ENCODE data around the gene HOXB7.

Gene HOXB7

GRCh38 chr17:48636177-48637018, 25.6 kb upstream of the HOXB7 start:
- peak; percentile 89 for DNase-seq

- peak; percentile 42 for DNase-seq
Measured at GRCh38 chr17:48634493-48635208, 23.8 kb upstream of the HOXB7 start.

GRCh38 chr17:48633266-48633677, 22.5 kb upstream of the HOXB7 start:
- peak; percentile 28 for DNase-seq

- DNase-seq = peak; percentile 44
Measured at GRCh38 chr17:48632579-48633265, 21.9 kb upstream of the HOXB7 start.

- peak; percentile 18 for DNase-seq
Measured at GRCh38 chr17:48631693-48632578, 21.1 kb upstream of the HOXB7 start.

GRCh38 chr17:48630925-48631692, 20.3 kb upstream of the HOXB7 start:
- no peak for DNase-seq

- no peak for DNase-seq
Measured at GRCh38 chr17:48630009-48630924, 19.4 kb upstream of the HOXB7 start.

- no peak for DNase-seq
Measured at GRCh38 chr17:48629411-48629759, 18.6 kb upstream of the HOXB7 start.

GRCh38 chr17:48628649-48629410, 18.0 kb upstream of the HOXB7 start:
- no peak for DNase-seq

- DNase-seq = no peak
Measured at GRCh38 chr17:48627623-48628521, 17.1 kb upstream of the HOXB7 start.

- DNase-seq = no peak
Measured at GRCh38 chr17:48627118-48627597, 16.3 kb upstream of the HOXB7 start.

- DNase-seq = no peak
Measured at GRCh38 chr17:48626245-48627117, 15.7 kb upstream of the HOXB7 start, which contains the start of gene HOXB9. TSS of gene HOXB9 (minus strand) at chr17:48626358. CDS start at chr17:48626269, 89 bp downstream.

- no peak for DNase-seq
Measured at GRCh38 chr17:48625495-48626244, 14.9 kb upstream of the HOXB7 start.

- no peak for DNase-seq
Measured at GRCh38 chr17:48624544-48625494, 14.0 kb upstream of the HOXB7 start.

GRCh38 chr17:48624118-48624517, 13.3 kb upstream of the HOXB7 start:
- no peak for DNase-seq
